Fibroblast of mammary gland (primary cell): Measurements from ENCODE around the gene ATG10.

Experiments used
- DNase-seq: peaks from one replicate; pipeline ENCODE4 v3.0.0-alpha.2; 2010; ENCODE audit warnings: low read depth
- H3K4me3 ChIP-seq: 2 replicates; pipeline ENCODE4 v1.5.1; 2011; ENCODE audit warnings: low read depth, mild to moderate bottlenecking, low read length, moderate library complexity; ENCODE audit not compliant: control insufficient read depth
- CTCF ChIP-seq: conservative IDR thresholded peaks from 2 replicates; pipeline ENCODE4 v1.5.1; 2011; ENCODE audit warnings: low read depth, low read length, inconsistent platforms; ENCODE audit not compliant: control insufficient read depth, insufficient read depth

ATG10 gene

DNA sequence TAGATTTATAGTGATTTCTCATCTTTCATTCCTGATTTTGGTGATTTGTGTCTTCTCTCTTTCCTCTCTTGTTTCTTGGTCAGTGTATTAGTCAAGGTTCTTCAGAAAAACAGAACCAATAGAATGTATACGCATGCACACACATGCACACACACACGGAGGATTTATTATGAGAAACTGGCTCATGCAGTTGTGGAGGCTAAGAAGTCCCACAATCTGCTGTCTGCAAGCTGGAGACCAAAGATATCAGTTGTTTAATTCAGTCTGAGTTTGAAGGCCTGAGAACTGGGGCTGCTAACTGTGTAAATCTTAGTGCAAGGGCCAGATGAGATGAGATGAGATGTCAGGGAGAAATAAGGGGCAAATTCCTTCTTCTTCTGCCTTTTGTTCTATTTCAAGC, 312.1 kb downstream of the ATG10 start:
- DNase-seq: no peak
- TF ChIP-seq CTCF: no peak

GRCh38 chr5:82285206-82285605, 313.4 kb downstream of the ATG10 start:
- TF ChIP-seq CTCF: no peak
- no peak for DNase-seq
- no peak overlapping the region for H3K4me3 ChIP-seq

More for the DNA sequence above, 312.1 kb downstream of the ATG10 start:
- no peak overlapping the region for H3K4me3 ChIP-seq

GRCh38 chr5:82287625-82288024, 315.8 kb downstream of the ATG10 start:
- no peak for TF ChIP-seq CTCF
- no peak overlapping the region for H3K4me3 ChIP-seq

GRCh38 chr5:82290005-82290404, 318.2 kb downstream of the ATG10 start:
- DNase-seq: no peak
- no peak for TF ChIP-seq CTCF
- no peak overlapping the region for H3K4me3 ChIP-seq

More at GRCh38 chr5:82287625-82288024, 315.8 kb downstream of the ATG10 start:
- DNase-seq: peak; percentile 25

DNA sequence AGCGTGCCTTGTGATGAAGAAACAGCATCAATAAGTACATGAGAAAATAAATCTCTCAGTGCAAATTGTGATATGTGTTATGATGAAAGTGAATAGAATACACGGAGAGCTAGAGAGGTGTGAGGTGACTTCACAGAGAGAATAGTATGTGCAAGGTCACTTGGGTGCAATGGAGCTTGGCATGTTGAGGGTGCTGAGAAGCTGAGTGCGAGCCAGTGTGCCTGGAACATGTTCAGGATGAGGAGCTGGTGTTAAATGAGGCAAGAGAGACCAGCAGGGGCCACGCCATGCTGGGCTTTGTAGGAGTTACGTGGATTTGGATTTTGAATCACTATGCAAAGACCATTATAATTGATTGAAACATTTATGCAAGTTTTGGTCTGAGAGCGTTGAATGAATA, 319.1 kb downstream of the ATG10 start:
- no peak overlapping the region for H3K4me3 ChIP-seq
- TF ChIP-seq CTCF: no peak
- no peak for DNase-seq

DNA sequence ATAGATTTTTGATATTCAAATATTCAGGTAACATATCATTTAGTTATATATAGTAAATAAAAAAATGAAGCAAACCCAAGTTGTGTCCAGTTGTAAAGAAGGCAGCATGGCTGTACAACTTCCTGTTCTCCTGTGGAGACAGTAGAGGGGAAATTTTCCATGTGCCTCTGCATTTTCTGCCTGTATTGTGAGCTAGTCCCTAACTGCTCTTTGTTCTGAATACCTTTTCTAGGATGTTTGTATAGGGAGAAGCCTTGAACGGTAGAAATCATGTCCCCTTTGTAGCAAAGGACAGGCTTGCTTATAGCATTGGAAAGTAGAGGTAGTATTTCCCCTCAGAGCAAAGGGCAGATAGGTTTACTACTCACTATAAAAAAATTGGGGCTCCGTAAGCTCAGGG, 319.6 kb downstream of the ATG10 start:
- no peak overlapping the region for H3K4me3 ChIP-seq
- no peak for DNase-seq
- no peak for TF ChIP-seq CTCF

DNA sequence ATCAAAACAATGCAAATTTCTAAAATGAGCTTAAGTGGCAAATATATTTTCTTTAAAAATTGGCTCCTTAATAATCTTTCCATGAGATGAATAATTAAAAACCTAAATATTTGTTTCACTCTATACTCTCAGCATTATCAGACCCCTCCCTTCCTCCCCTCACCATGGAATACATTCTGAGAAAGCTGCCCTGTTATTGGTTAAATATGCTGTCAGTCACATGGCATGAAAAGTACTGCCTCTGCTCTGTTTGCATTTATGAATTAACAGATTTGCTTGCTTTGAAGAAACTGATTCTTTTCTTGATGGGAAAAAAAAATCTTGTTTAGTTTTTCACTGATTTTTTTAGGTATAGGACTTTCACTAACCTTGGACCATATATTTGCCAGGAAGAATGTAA, 323.3 kb downstream of the ATG10 start:
- no peak overlapping the region for H3K4me3 ChIP-seq
- peak; percentile 35 for DNase-seq
- TF ChIP-seq CTCF: no peak
